GM12878 (cell line): ENCODE measurements around the gene FNDC3B. TPM values are rescaled to one million over a fixed set of nuclear protein-coding genes. Genes with fewer than 3 reads are reported as not detected.
"Not testable (repeated sequence)": the region's sequence is repeated elsewhere in the genome, so short reads cannot be mapped to it uniquely, and the experiment has no call there.

ENCODE experiments used
- ATAC-seq: fragments of 200-7000 bp; cut with Tn5 transposase; 3 replicates; pipeline ENCODE4 v1.9.1; 2020; ENCODE audit warnings: mild to moderate bottlenecking, moderate library complexity
- BruUV-seq: library from RNA; stranded (reverse); fragments of 400-500 nt; replicated peaks from 2 replicates; lab custom pipeline; 2021; lab: Mats Ljungman, UMichigan
- CTCF ChIA-PET: fragments of 300-600 bp; sonication (Branson Sonifier 250); formaldehyde crosslinking; extraction: SDS; loops from one replicate; lab custom pipeline; 2021; ENCODE audit warnings: inconsistent platforms; lab: Yijun Ruan, JAX
- POLR2A ChIA-PET: fragments of 350-600 bp; formaldehyde crosslinking; extraction: SDS; loops from one replicate; lab custom pipeline; 2021; ENCODE audit warnings: inconsistent platforms; lab: Charles Lee
- RAD21 ChIA-PET: fragments of 300-600 bp; sonication (Branson Sonifier 250); formaldehyde crosslinking; loops from one replicate; lab custom pipeline; 2023; ENCODE audit warnings: antibody characterized with exemption; ENCODE audit not compliant: unreplicated experiment; lab: Charles Lee
- SMC1A ChIA-PET: fragments of 300-600 bp; sonication (Branson Sonifier 250); formaldehyde crosslinking; loops from one replicate; lab custom pipeline; 2023; ENCODE audit not compliant: unreplicated experiment, uncharacterized antibody; lab: Charles Lee
- DNase-seq: peaks from one replicate; pipeline ENCODE4 v3.0.0-alpha.2; 2011; ENCODE audit warnings: low read depth, low spot score
- FAIRE-seq: peaks from 3 replicates; lab custom pipeline; 2011; peaks lifted over from hg19 to GRCh38; lab: Jason Lieb, UNC
- H2AFZ ChIP-seq: 2 replicates; pipeline ENCODE4 v1.6.0; 2011; ENCODE audit warnings: low read depth, low read length, control low read depth; ENCODE audit not compliant: control insufficient read depth
- H3K27ac ChIP-seq: 2 replicates; pipeline ENCODE4 v1.5.1; 2011; ENCODE audit warnings: control low read depth; ENCODE audit not compliant: control insufficient read depth, insufficient read depth
- H3K27me3 ChIP-seq, 2 experiments: replicated peaks in 1 of 2; 2 replicates each; pipeline versions ENCODE4 v1.6.0 to v1.6.1; 2011; ENCODE audit warnings: low read length in 1 of 2; ENCODE audit not compliant: control insufficient read depth in 2 of 2, insufficient read depth in 2 of 2
- H3K36me3 ChIP-seq, 2 experiments: 2 replicates each; pipeline ENCODE4 v1.5.1; 2011; ENCODE audit warnings: low read length in 1 of 2; ENCODE audit not compliant: control insufficient read depth in 2 of 2, insufficient read depth in 2 of 2
- H3K4me1 ChIP-seq: 2 replicates; pipeline ENCODE4 v1.6.1; 2011; ENCODE audit warnings: mild to moderate bottlenecking, low read length, moderate library complexity, mixed read lengths; ENCODE audit not compliant: control insufficient read depth, insufficient read depth
- H3K4me2 ChIP-seq: 2 replicates; pipeline ENCODE4 v1.6.0; 2011; ENCODE audit warnings: control low read depth; ENCODE audit not compliant: control insufficient read depth, insufficient read depth
- H3K4me3 ChIP-seq: fragments of 200-600 bp; sonication (generic); 2 replicates; pipeline ENCODE4 v1.5.1; 2016
- H3K79me2 ChIP-seq: 2 replicates; pipeline ENCODE4 v1.6.0; 2011; ENCODE audit warnings: low read length; ENCODE audit not compliant: control insufficient read depth, insufficient read depth
- H3K9ac ChIP-seq: 2 replicates; pipeline ENCODE4 v1.8.0; 2011; ENCODE audit warnings: low read length, control low read depth, mixed read lengths; ENCODE audit not compliant: control insufficient read depth, insufficient read depth
- H3K9me3 ChIP-seq: replicated peaks from 3 replicates; pipeline ENCODE4 v1.5.1; 2011; ENCODE audit warnings: mild to moderate bottlenecking, low read length; ENCODE audit not compliant: control insufficient read depth, insufficient read depth
- H4K20me1 ChIP-seq: 2 replicates; pipeline ENCODE4 v1.6.0; 2011; ENCODE audit not compliant: control insufficient read depth, insufficient read depth
- MEF2B ChIP-seq: fragments of 450-650 bp; IDR thresholded peaks from 2 replicates; pipeline ENCODE4 v1.6.1; 2018; ENCODE audit warnings: mild to moderate bottlenecking, moderate library complexity; ENCODE audit not compliant: partially characterized antibody, poor library complexity, severe bottlenecking
- MYC ChIP-seq: IDR thresholded peaks from 2 replicates; pipeline ENCODE4 v1.6.1; 2011; ENCODE audit warnings: mild to moderate bottlenecking, low read length, moderate library complexity, inconsistent platforms; ENCODE audit not compliant: insufficient read depth, insufficient replicate concordance, insufficient read length, severe bottlenecking
- NFYB ChIP-seq: IDR thresholded peaks from 2 replicates; pipeline ENCODE4 v1.6.1; 2011; ENCODE audit warnings: low read depth, mild to moderate bottlenecking, low read length, improper control_type of control experiment, moderate library complexity; ENCODE audit not compliant: insufficient read depth
- NR2F1 ChIP-seq: fragments of 450-650 bp; conservative IDR thresholded peaks from 2 replicates; pipeline ENCODE4 v1.6.1; 2017; ENCODE audit warnings: mild to moderate bottlenecking
- WGBS: methylation state at CpG from one replicate; pipeline ENCODE4 v1.1.6; 2016; ENCODE audit warnings: low lambda C conversion rate; ENCODE audit not compliant: insufficient replicate concordance, insufficient coverage; ENCODE audit errors: missing lambda C conversion rate; 5-methylcytosine and 5-hydroxymethylcytosine counted together
- in situ Hi-C: fragments of 300-500 bp; cut with MboI; formaldehyde crosslinking; loops from 9 replicates; pipeline ENCODE4 v1.14.3; 2018; ENCODE audit warnings: mixed read lengths
- intact Hi-C: fragments of 100-400 bp; cut with micrococcal nuclease; formaldehyde crosslinking; loops from one replicate; pipeline ENCODE4 v1.14.2; 2022; ENCODE audit not compliant: unreplicated experiment
- polyA plus RNA-seq, 11 experiments: library from polyadenylated mRNA; depleted of rRNA in 4 of 11; unstranded in 6 of 11; stranded (reverse) in 5 of 11; fragments of >200 nt; fragmentation: Nextera tagmentation in 4 of 11; fragmentation: Illumina TruSeq in 1 of 11; extraction: Ambion mirVana in 4 of 11; extraction: Trizol in 1 of 11; gene quantifications; 1 replicate in 1 of 11; 2 replicates in 10 of 11; pipeline versions ENCODE4 v1.2.1 to v1.2.3, GENCODE V29; 2011 to 2016; ENCODE audit warnings: inconsistent platforms in 2 of 11, missing spikeins in 2 of 11, low read depth in 1 of 11
- total RNA-seq, 4 experiments: library from RNA; depleted of rRNA in 3 of 4; stranded (reverse); fragments of >200 nt in 3 of 4; fragmentation: Illumina TruSeq in 1 of 4; extraction: Trizol in 1 of 4; gene quantifications; 2 replicates each; pipeline versions ENCODE4 v1.2.1 to v1.2.3, GENCODE V29; 2013 to 2021

Gene FNDC3B
- total and polyA plus RNA-seq, 10 of the 15 experiments (the other 5 are each of a cell fraction or from before 2014, with no cell fraction given): 7.9 to 35.0 (median 18.5) TPM

GRCh38 chr3:172368556-172368955 lies 329.2 kb downstream of the FNDC3B start:
- ATAC-seq, H3K9ac ChIP-seq, H3K4me3 ChIP-seq, in situ Hi-C loops, H3K27ac ChIP-seq, BruUV-seq, H3K79me2 ChIP-seq, H4K20me1 ChIP-seq, FAIRE-seq, H2AFZ ChIP-seq, DNase-seq, intact Hi-C loops, H3K4me1 ChIP-seq, POLR2A ChIA-PET, RAD21 ChIA-PET, H3K9me3 ChIP-seq, H3K27me3 ChIP-seq, H3K4me2 ChIP-seq: not testable (repeated sequence)
- peaks cover 4 to 24% of the 10 kb centered on the region in 2 experiments for H3K36me3 ChIP-seq
- SMC1A ChIA-PET: interaction anchor here (1.2 kb wide), 1 partner anchor 14 kb away, joined by 4 read pairs; no protein-coding TSS in a partner anchor
- CTCF ChIA-PET: interaction anchor here (0.6 to 1.2 kb wide), 3 partner anchors 8 to 297 kb away, joined by 3 to 4 read pairs (median 3); no protein-coding TSS in a partner anchor
- 93% methylated on average over 5 of the region's 5 CpGs for WGBS

GRCh38 chr3:172369590-172370259 lies 330.3 kb downstream of the FNDC3B start:
- H3K27me3 ChIP-seq: no peaks in the 10 kb centered on the region
- BruUV-seq: no TSS peak
- H3K4me2 ChIP-seq: no peak overlapping the region
- H3K4me3 ChIP-seq: no peak overlapping the region
- ChIA-PET POLR2A (no interaction called here), SMC1A (no interaction called here), CTCF (interaction anchor here (0.6 to 1.0 kb wide), 2 partner anchors 51 to 226 kb away, joined by 3 to 4 read pairs; no protein-coding TSS in a partner anchor), RAD21 (no interaction called here)
- in situ Hi-C loops: no loop called here
- FAIRE-seq (peak; percentile 62), DNase-seq (no peak), ATAC-seq (no peak)
- H3K27ac ChIP-seq: no peak overlapping the region
- peaks cover 0 to 15% of the 10 kb centered on the region in 2 experiments; a peak in 3 of 4 replicates for H3K36me3 ChIP-seq
- H2AFZ ChIP-seq: no peak overlapping the region
- H3K9ac ChIP-seq: no peak overlapping the region
- no peaks in the 10 kb centered on the region for H4K20me1 ChIP-seq
- intact Hi-C loops: no loop called here
- no peak for TF ChIP-seq MYC
- no peak for TF ChIP-seq NR2F1
- TF ChIP-seq NFYB: no peak
- no peak for TF ChIP-seq MEF2B
- TF ChIP-seq, all 136 proteins: peak for 0
- Histone ChIP-seq H3K79me2 (no peaks in the 10 kb centered on the region), H3K9me3 (no peaks in the 10 kb centered on the region), H3K4me1 (no peaks in the 10 kb centered on the region)
- 88% methylated on average over 9 of the region's 9 CpGs for WGBS
